ENCODE measurements around the gene HOXC11.

Gene HOXC11

DNA sequence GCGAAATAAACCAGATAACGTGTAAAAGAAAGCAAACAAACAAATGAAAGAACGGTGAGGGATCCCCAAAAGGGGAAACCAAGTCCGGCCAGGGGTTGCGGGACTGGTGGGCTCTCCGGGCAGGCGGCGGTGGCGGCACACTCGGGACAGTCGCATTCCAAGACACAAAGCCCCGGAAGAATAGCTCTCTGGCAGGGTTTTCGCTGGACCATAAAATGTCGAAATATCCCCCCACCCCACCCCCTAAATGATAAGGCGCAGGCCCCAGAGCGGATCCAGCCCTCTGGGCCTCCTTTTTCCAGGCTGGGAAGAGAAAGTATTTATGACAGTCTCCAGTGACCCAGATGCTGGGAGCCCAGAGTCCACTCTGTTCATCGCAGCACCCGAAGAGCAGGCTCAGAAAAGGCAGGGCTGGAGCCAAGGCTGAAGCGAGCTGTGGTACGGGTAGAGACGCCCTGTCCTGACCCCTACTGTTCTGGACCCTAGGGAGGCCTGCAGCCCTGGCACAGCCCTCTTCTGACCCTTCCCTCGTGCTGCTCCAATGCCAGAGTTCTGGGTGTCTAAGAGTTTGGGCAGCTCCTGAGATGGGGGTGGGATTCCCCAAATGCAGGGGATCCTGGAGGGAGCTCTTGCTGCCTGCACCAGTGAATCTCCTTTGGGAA is 33.8 kb downstream of the HOXC11 start:
- no peak for DNase-seq (ENCODE audit: extremely low read depth in 1 of 2, low read depth in 1 of 2)

DNA sequence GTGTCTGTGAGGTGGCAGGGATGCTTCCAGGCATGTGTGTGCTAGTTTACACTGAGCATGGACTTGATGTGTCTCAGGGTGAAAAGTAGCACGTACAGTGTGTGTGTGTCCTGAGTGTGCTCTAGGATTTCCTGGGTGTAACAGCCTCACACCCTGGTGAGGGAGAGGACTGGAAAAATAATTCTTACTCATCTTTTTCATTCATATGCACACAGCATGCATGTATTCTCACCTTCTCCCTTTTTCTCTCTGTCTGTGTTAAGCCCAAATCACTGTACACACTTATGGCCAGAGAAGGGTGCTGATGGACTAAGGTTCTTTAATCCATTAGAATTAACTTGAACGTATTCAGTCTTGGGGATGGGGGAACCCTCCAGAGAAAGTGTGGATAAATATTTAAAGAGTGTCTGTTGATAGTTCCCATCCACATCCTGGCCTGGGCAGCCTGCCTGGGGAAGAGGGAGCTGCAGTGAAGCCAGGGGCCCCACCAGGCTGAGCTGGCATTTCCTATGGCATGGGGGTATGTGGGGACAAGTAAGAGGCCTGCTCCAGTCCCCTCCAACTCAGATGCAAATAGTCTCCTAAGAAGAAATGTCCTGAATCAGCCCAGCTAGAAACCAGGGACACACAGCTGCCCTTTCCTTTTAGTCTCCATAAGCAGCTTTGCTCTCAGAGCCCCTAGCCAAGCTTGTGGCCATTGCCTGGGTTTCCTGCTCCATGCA is 34.8 kb downstream of the HOXC11 start:
- DNase-seq (ENCODE audit: extremely low read depth in 1 of 2, low read depth in 1 of 2): no peak

DNA sequence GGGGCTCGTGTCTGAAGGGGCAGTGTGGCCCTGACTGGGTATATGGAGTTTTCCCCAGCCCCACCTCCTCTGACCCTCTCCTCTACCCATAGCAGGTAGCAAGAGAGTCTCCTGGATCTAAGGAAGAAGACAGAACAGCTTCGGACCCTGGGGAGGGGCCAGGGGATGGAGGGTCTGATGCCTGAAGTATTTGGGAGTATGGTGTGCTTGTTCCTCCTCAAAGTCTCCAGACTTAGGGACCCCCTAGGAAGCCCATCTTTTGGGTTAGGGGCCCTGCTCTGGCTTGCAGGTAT is 35.3 kb downstream of the HOXC11 start:
- no peak for DNase-seq (ENCODE audit: extremely low read depth in 1 of 2, low read depth in 1 of 2)

DNA sequence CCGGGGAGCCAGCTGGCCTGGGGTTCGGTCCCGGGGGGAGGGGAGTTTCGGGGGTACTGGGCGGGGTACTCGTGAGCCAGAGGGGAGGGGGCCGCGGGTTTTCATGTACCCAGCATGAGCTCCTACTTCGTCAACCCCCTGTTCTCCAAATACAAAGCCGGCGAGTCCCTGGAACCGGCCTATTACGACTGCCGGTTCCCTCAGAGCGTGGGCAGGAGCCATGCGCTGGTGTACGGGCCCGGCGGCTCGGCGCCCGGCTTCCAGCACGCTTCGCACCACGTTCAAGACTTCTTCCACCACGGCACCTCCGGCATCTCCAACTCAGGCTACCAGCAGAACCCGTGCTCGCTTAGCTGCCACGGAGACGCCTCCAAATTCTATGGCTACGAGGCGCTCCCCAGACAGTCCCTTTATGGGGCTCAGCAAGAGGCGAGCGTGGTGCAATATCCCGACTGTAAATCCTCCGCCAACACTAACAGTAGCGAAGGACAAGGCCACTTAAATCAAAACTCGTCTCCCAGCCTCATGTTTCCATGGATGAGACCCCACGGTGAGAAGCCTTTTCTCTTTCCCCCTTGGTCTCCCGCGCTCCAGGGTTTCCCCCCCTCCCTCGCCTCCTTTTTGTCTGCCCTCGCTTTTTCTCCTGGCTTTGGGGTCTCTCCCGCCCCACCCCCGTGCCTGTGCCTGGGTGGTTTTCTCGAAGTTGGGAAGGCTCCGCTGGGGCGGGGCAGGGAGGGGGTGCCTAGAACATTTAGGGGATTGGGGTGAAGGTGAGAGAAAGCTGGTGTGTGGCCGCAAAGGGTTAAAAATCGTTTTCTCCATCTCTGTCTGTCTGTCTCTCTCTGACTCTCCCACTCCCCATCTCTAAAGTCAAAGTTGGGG is 36.5 kb downstream of the HOXC11 start:
- DNase-seq (ENCODE audit: extremely low read depth in 1 of 2, low read depth in 1 of 2): no peak

DNA sequence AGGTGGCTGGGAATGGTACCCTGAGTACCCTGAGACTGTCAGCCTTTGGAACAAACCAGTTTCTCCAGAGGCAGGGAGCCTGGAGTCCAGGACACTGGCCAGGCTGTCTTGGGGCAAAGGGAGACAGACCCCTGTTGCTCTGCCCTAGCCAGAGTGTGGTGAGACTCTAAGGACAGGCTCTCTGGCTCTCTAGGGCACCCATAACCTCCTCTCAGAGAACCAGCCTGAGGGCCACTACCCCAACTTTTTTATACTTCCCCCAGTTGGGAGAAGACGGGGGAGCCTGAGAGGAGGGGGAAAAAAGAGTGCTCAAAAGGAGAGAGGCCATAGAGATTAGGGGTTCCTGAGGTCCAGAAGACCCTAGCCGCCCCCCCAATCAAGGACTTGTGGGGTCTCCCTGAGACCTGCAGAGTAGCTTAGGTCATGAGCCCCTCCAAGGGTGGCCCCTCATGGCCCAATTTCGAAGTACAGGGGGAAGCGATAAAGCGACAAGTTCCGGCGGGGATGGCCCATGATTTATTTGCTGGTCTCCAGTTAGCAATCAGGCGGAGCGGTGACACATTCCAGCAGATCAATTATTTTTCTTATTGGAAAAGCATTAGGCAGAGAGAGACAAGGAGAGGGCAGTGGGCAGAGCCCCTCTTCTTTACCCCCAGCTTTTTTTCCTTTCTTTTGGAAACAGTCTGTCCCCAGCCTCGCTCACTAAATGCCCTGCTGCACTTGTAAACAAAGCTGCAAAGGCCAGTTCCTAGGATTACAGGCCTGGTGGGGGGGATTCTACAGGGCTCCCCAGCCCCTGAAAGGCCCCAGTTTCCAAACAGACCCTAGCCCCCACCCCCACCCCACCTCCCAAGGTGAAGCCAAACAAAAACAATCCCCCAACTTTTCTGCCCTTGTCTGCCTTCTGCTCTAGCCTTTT is 37.4 kb downstream of the HOXC11 start:
- DNase-seq (ENCODE audit: extremely low read depth in 1 of 2, low read depth in 1 of 2): no peak

DNA sequence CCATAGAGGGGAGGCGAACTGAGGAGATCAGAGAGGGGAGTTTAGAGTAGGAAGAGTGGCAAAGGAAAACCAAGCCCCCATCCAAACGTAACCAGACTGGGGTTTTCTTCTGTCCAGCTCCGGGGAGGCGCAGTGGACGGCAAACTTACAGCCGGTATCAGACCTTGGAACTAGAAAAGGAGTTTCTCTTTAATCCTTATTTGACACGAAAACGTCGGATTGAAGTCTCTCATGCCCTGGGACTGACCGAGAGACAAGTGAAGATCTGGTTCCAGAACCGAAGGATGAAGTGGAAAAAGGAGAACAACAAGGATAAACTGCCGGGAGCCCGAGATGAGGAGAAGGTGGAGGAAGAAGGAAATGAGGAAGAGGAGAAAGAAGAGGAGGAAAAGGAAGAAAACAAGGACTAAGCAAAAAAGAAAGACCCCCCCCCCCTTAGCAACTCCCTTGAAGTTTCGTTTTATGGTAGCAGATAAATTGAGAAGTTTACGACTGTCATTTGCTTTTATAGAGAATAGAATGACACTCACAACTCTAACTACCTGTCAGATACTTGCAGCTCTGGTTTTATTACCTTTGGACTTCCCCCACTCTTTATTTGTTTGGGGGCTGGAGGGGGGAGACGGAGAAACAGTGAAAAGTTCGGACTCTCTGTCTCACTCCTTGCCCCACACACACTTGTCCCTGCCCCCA is 38.2 kb downstream of the HOXC11 start:
- no peak for DNase-seq (ENCODE audit: extremely low read depth in 1 of 2, low read depth in 1 of 2)

DNA sequence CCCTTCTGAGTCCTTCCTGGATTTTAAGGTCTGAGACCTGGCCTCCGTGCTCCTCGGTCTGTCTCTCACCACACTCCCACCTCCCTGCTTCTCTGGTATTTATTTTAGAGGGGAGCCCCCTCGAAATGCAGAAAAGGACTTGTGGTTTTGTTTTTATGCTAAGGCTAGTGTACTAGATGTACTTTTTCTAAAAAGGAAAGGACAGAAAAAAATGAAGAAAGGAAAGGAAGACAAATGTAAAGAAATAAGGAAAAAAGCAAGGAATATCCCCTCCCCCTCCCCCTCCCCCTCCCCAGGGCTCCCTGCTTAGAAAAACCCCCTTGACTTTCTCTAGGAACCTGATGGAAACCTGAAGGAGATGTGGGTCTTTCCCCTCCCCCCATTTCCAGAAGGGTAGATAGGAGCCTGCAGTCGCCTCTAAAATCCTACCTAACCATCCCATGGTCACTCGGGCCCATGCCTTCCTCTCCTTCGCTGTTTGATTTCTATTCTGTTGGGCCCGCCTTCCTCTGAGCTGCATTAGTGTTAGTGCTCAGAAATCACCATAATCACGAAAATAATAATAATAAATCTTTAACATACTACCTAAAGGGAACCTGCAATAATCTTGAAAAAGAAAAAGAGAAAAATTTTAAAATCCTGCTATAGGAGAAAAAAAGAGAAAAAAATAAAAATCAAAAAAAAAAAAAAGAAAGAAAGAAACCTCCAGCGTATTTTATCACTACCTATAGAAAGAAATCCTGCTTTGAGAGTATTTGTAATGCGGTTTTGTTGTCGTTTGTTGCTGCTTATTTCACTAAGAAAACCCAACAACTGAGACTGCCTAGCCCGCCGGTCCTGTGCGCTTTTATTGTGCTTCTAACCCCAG is 39.0 kb downstream of the HOXC11 start:
- no peak for DNase-seq (ENCODE audit: extremely low read depth in 1 of 2, low read depth in 1 of 2)

DNA sequence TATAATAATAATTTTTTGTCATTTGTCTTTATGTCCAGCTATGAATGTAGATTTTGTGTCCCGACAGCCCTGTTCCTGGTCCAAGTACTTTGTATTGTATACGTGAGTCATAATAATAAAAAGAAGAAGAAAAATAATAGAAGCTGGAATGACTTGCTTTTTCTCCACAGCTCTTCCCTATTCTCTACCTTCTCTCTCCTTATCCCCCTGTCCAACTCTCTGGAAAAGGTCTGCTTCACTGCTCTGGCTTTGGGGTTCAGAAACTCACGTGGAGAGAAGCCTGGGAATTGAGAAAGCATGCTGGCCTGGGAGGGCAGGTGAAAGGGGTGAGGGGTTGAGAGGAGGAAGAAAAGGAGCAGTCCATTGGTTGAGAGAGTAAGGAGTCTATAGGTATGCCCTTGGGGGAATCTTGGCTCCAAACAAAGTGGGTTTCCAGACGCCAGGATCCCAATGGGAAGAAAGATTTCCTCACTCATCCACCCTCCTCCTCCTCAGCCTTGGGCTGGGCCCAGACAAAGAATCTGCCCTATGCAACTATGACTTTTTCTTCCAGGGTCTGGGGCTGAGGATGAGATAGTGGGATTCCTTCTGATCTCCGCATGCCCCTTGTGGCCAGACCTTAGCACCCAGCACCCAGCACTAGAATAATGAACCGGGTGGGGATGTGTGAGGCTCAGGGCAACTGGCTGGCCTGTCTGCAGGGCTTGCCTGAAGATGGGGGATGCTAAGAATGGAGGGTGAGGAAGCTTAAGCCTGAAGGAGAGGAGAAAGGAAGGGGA is 39.9 kb downstream of the HOXC11 start:
- no peak for DNase-seq (ENCODE audit: extremely low read depth in 1 of 2, low read depth in 1 of 2)

DNA sequence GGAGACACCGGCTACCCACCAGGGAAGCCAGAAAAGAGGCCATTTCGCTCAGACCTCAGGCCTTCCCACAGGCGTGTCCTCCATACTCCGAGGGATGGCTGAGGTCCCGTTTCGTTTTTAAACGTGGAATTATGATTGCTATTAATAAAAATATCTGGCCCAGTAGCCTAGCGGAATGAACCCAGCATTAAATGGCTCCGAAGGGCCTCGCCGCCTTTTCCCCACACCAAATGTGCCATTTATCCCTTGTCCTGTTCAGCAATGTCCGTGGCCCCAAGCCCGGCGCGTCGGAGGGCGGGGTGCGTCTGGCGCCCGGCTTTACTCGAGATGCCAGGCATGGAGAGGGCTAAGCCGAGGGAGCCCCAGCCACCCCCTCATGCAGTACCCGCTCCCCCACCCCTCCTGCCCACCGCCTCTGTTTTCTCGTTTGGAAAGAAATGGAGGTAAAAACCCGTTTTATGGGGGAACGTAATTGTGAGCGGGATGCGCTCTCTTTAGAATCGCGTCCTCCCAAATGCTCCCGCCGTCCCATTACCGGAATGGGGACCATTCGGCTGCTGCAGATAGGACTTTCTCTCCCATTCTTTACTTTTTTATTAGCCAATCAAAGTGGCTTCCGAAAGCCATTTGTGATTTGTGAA is 41.6 kb downstream of the HOXC11 start:
- DNase-seq (ENCODE audit: extremely low read depth in 1 of 2, low read depth in 1 of 2): no peak

DNA sequence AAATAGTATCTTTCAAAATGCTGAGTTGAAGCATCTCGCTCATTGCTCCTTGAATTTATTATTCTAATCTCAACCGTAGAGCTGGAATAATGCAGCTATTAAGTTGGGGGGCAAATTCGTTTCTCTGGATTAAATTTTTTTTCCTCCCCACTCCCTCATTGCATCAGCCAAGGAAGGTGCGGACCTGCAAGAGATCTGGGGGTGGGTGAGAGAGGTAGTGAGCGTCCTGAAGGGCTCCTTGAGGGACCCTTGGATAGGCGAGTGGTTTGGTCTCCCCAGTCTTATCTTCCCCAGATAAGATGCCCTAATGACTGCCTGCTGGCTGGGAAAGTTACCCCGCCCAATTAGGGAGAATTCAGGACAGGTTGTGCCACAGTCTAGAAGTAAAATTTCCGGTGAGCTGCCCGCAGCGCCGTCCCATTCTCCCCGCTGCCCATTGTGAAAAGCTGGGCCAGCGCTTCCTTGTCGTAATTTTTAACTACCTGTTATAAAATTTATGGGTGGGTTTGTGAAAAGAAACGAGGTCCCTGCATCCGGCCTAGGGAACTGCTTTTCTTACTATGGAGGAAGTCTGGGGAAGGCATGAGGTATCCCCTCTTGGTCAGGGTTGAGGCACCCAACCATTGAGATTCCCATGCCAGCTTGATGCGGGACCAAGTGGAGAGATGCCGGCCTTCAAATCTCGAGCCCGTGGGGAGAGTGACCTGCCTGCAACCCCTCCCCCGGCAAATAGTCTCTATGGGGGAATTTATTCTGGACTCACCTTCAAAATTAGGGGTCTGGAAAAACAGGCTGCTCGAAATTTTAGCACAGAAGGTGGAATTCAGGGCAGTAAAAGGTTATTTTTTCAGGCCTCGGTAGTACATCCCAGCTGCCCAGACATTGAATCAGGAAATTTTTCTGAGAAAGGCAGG is 42.3 kb downstream of the HOXC11 start:
- no peak for DNase-seq (ENCODE audit: extremely low read depth in 1 of 2, low read depth in 1 of 2)

DNA sequence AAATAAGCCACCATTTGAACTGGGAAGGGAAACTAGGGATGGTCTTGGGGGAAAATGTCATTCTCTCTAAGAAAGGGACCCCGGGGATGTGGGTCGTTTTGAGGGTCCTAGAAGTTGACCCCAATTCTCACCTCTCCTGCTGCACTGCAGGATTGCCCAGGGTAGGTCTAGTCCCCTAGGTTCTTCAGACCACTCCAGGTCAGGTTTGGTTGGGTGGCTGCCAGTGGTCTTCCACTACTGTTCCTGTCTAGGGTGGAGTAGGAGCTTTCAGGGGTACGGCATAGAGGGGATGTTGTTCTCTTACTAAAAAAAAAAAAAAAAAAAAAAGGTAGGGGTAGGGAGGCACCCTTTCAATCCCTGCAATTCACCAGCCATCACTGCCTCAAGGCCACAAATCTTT is 43.1 kb downstream of the HOXC11 start:
- DNase-seq (ENCODE audit: extremely low read depth in 1 of 2, low read depth in 1 of 2): no peak

DNA sequence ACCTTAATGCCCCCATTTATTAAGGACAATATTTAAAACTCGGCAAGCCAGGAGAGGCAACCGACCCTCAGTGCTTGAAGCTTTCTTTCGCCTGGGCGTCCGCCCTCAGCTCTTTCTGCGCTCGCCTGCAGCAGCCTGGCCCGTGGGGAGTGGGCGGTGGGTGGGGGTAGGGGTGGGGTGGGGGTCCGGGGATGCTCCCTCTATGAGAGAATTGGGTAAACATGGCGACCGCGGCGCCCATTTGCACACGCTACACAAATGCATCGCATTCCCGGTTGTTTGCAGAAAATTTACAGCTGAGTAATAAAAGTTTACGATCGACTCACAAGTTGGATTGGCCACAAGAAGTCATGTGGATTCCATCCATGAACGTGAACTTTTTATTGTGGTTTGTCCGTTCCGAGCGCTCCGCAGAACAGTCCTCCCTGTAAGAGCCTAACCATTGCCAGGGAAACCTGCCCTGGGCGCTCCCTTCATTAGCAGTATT is 43.6 kb downstream of the HOXC11 start:
- DNase-seq (ENCODE audit: extremely low read depth in 1 of 2, low read depth in 1 of 2): no peak

DNA sequence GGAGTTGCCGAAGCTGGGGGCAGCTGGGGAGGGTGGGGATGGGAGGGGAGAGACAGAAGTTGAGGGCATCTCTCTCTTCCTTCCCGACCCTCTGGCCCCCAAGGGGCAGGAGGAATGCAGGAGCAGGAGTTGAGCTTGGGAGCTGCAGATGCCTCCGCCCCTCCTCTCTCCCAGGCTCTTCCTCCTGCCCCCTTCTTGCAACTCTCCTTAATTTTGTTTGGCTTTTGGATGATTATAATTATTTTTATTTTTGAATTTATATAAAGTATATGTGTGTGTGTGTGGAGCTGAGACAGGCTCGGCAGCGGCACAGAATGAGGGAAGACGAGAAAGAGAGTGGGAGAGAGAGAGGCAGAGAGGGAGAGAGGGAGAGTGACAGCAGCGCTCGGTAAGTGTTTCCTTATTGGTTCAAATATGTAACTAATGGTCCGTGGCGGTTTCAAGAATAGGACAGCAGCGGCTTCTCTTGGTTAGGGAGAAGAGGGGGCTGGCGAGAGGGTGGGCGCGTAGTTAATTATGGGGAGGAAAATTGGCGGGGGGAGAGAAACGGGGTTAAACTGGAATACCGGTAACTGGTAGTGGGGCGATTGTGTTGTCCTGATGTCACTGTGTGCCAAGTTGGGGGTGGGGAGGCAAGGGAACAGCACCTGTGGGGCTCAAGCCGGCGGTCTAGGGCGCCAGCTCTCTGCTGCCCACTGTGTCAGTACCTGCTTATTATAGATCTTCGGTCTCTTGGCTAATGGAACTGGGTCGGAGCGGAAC is 44.3 kb downstream of the HOXC11 start:
- no peak for DNase-seq (ENCODE audit: extremely low read depth in 1 of 2, low read depth in 1 of 2)

DNA sequence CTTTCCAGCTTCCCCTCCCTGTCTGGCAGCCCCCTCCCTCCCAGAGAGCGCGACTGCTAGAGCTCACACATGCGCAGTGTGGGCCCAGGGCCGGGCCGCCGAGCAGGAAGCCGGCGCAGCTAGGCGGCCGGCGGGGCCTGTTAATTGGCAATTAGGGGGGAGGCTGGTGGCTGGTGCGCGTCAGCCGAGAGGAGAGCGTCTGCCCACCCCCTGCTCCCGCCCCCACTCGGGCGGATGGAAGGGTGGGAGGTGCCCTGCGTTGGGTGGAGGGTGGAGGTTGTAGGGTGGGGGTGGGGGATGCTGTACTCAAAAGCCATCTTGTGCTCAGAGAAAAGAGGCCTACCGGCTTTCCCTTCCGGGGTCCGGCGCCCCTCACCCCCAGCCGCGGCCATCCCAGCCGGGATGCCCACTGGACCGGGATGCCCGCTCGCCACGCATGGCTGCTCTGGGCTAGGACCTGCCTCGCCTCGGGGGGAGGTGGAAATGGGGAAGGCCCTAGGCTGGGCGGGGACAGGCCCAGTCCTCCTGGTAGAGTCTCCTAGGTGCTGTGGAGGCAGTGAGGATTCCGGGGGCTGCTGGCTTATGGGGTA is 45.0 kb downstream of the HOXC11 start:
- peak; percentile 32 to 59 for DNase-seq (ENCODE audit: extremely low read depth in 1 of 2, low read depth in 1 of 2)

DNA sequence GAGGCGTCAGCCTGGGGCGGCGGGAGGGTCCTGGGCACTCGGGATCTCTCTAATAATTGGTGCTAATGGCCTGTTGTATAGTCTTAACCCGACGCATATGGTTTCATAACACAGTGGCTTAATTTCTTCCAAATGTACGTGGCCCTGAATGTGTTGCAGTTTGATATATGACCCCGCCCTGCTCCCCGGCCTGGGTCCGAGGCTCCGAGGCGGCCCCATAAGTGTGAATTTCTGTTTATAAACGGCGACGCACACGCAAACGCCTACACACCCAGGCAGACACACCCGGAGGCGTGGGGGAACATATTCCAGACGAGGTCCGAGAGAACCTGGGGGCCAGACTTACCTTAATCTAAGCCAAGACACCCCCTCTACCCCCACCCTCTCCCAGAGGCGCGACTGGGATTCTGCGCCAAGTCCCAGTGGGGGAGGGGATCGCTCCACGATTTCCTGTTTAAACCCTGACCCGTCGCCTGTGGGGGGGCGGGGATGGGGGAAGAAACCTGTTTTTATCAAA is 45.6 kb downstream of the HOXC11 start:
- DNase-seq (ENCODE audit: extremely low read depth in 1 of 2, low read depth in 1 of 2): no peak
